OCI-LY7 (cell line): ENCODE data around the gene KRTAP4-9.

ENCODE experiments used
- CTCF ChIP-seq: fragments of 200-600 bp; sonication (generic); conservative IDR thresholded peaks from 2 replicates; pipeline ENCODE4 v1.5.1; 2014; ENCODE audit warnings: mild to moderate bottlenecking, antibody characterized with exemption, low read length, moderate library complexity, mixed read lengths
- EZH2phosphoT487 ChIP-seq: fragments of 200-600 bp; sonication (generic); IDR thresholded peaks from 2 replicates; pipeline ENCODE4 v1.6.1; 2018; ENCODE audit warnings: low read depth, borderline replicate concordance, mild to moderate bottlenecking, mixed run types, antibody characterized with exemption, low read length, moderate library complexity, mixed read lengths

GRCh38 chr17:41153856-41154255, 48.7 kb downstream of the KRTAP4-9 start:
- TF ChIP-seq CTCF = no peak
- no peak for TF ChIP-seq EZH2phosphoT487
